Measurements from ENCODE around the gene LRRC3C.
A peak's percentile ranks its signal among the peaks of the same experiment; 100 is the strongest.

The LRRC3C gene

GRCh38 chr17:39973496-39973895 lies 46.0 kb downstream of the LRRC3C start:
- no peaks in the 10 kb centered on the region for H3K36me3 ChIP-seq (ENCODE audit: control insufficient read depth, insufficient read depth, low read length)
- H3K27me3 ChIP-seq (replicated peaks; ENCODE audit: control insufficient read depth, insufficient read depth, low read length, poor library complexity, severe bottlenecking), result no peaks in the 10 kb centered on the region
- no peak for DNase-seq
- no peaks in the 10 kb centered on the region for H3K9me3 ChIP-seq (ENCODE audit: control insufficient read depth, low read length)
- H3K4me1 ChIP-seq (ENCODE audit: control insufficient read depth, insufficient read depth, low read length, poor library complexity, severe bottlenecking), result no peaks in the 10 kb centered on the region
- H3K27ac ChIP-seq (ENCODE audit: insufficient read depth, low read length, poor library complexity, severe bottlenecking), result no peak overlapping the region
- H3K4me3 ChIP-seq (ENCODE audit: insufficient read depth, low read depth, low read length, poor library complexity, severe bottlenecking), result no peak overlapping the region

DNA sequence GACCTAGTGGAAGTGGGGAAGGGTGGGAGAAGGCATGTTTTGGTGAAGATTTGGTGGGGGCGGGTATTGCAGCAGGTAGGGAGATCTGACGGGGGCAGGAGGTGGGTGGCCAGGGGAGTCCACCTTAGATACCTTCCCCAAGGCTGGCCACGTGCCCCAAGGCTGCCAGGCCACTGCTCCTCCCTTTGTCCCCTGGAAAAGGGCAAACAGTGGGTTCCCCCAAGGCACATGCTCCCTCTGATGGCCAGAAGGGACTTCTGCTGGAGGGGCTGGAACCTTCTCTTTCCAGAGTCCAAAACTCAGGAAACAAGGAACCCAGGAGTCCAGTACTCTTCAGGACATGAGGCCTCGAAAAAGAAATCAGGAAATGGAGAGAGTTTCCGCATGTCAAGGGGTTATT lies 46.9 kb downstream of the LRRC3C start:
- no peak overlapping the region for H3K27ac ChIP-seq (ENCODE audit: insufficient read depth, low read length, poor library complexity, severe bottlenecking)
- no peaks in the 10 kb centered on the region for H3K27me3 ChIP-seq (replicated peaks; ENCODE audit: control insufficient read depth, insufficient read depth, low read length, poor library complexity, severe bottlenecking)
- no peaks in the 10 kb centered on the region for H3K36me3 ChIP-seq (ENCODE audit: control insufficient read depth, insufficient read depth, low read length)
- no peak for DNase-seq
- peaks cover under 1% of the 10 kb centered on the region for H3K4me1 ChIP-seq (ENCODE audit: control insufficient read depth, insufficient read depth, low read length, poor library complexity, severe bottlenecking)
- H3K9me3 ChIP-seq (ENCODE audit: control insufficient read depth, low read length), result no peaks in the 10 kb centered on the region
- H3K4me3 ChIP-seq (ENCODE audit: insufficient read depth, low read depth, low read length, poor library complexity, severe bottlenecking), result no peak overlapping the region

GRCh38 chr17:39975801-39976200 lies 48.3 kb downstream of the LRRC3C start:
- no peaks in the 10 kb centered on the region for H3K27me3 ChIP-seq (replicated peaks; ENCODE audit: control insufficient read depth, insufficient read depth, low read length, poor library complexity, severe bottlenecking)
- no peak for DNase-seq
- H3K9me3 ChIP-seq (ENCODE audit: control insufficient read depth, low read length), result no peaks in the 10 kb centered on the region
- peaks cover 8% of the 10 kb centered on the region for H3K4me1 ChIP-seq (ENCODE audit: control insufficient read depth, insufficient read depth, low read length, poor library complexity, severe bottlenecking)
- H3K4me3 ChIP-seq (ENCODE audit: insufficient read depth, low read depth, low read length, poor library complexity, severe bottlenecking), result no peak overlapping the region
- H3K36me3 ChIP-seq (ENCODE audit: control insufficient read depth, insufficient read depth, low read length), result no peaks in the 10 kb centered on the region
- no peak overlapping the region for H3K27ac ChIP-seq (ENCODE audit: insufficient read depth, low read length, poor library complexity, severe bottlenecking)

DNA sequence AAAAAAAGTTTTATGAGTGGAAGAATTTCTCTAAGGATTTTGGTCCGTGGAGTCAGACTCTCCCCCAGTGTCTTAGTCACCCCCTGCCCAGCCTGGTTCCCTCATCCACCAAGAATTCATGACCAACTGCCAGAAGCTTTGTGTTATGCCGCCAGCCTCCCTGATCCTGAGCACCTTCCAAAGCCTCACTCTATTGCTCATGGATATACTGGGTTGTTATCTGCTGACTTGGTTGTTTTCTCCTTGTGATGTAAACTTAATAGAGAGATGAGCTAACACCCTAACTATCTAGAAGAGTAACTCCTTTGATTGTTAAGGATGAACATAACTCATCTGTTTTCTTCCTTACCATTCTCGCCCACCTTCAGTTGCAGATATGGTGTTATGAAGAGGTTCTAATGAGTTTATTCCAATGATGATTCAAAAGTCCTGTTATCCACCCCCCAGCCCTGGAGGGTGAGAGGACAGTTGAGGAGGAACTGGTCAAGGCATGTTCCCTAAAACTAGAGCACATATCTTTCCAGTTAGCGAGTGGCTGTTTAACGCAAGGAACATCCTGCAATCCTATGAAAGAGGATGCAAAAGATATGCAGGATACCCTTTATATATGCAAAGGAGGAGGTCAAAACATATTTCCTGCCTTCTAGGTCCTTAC lies 51.6 kb downstream of the LRRC3C start:
- H3K27ac ChIP-seq (ENCODE audit: insufficient read depth, low read length, poor library complexity, severe bottlenecking), result no peak overlapping the region
- DNase-seq, result no peak

DNA sequence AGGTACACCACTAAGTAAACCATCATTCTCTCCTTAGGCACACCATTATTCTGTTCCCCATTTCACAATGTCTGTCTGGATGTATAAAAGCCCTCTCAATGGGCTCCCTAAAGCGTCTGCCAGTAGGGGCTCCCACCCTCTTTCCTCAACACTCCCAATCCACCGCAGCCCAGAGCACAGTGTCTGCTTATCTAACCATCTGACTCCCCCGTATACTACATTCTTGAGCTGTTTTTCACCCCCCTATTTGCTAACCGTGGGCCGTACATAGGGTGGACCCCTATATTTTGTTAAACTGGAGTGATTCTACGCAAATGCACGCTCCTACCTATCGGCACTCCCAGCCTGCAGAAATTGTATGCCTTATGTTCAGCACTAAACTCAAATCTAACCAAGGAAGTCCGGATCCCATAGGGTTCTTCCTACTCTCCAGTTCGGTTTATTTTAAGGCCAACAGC lies 52.4 kb downstream of the LRRC3C start:
- DNase-seq, result peak in 1 of 3 donors; percentile 7
- H3K4me1 ChIP-seq (ENCODE audit: control insufficient read depth, insufficient read depth, low read length, poor library complexity, severe bottlenecking), result peaks cover 16% of the 10 kb centered on the region
- no peaks in the 10 kb centered on the region for H3K27me3 ChIP-seq (replicated peaks; ENCODE audit: control insufficient read depth, insufficient read depth, low read length, poor library complexity, severe bottlenecking)
- peaks cover 12% of the 10 kb centered on the region for H3K36me3 ChIP-seq (ENCODE audit: control insufficient read depth, insufficient read depth, low read length)
- no peaks in the 10 kb centered on the region for H3K9me3 ChIP-seq (ENCODE audit: control insufficient read depth, low read length)
- peak overlapping the region; percentile 51 for H3K4me3 ChIP-seq (ENCODE audit: insufficient read depth, low read depth, low read length, poor library complexity, severe bottlenecking)
- H3K27ac ChIP-seq (ENCODE audit: insufficient read depth, low read length, poor library complexity, severe bottlenecking), result peak overlapping the region; percentile 64

More for the DNA sequence above, 51.6 kb downstream of the LRRC3C start:
- Histone ChIP-seq H3K4me1 (ENCODE audit: control insufficient read depth, insufficient read depth, low read length, poor library complexity, severe bottlenecking) (peaks cover 16% of the 10 kb centered on the region), H3K4me3 (ENCODE audit: insufficient read depth, low read depth, low read length, poor library complexity, severe bottlenecking) (peak overlapping the region; percentile 51), H3K36me3 (ENCODE audit: control insufficient read depth, insufficient read depth, low read length) (peaks cover 4% of the 10 kb centered on the region), H3K27me3 (replicated peaks; ENCODE audit: control insufficient read depth, insufficient read depth, low read length, poor library complexity, severe bottlenecking) (no peaks in the 10 kb centered on the region), H3K9me3 (ENCODE audit: control insufficient read depth, low read length) (no peaks in the 10 kb centered on the region)

GRCh38 chr17:39980351-39981206 lies 53.0 kb downstream of the LRRC3C start, which contains the start of gene PSMD3:
Gene PSMD3, plus strand, starts transcription at chr17:39980807. Its CDS starts 164 bp downstream, at chr17:39980971.
- peak within 1 kb of the TSS; percentile 71 for H3K4me3 ChIP-seq (ENCODE audit: insufficient read depth, low read depth, low read length, poor library complexity, severe bottlenecking)

DNA sequence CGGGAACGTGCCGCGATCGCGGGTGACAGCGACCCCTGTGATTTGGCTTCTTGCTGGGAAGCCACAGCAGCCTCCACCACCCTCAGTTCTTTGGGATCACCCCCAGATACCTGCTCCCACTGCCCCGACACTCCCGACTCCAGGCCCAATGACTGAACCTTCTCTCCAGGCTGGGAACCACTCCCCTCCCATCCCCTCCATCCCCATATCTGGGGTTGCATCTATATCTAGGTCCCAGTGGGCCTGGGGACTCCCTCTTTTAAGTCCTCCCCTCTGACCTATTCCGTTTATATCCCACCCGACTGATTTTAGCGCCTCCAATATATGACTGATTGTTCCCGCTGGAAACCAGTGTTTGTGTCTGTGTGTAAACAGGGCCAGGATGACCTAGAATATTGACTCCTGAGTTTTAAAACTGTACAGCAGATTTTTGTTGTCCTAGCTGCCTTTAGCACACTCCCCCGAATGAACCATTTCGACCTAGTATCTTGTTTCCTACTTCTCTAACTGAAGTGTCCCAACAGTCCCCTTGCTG lies 53.7 kb downstream of the LRRC3C start:
- DNase-seq, result no peak

More at GRCh38 chr17:39980351-39981206, 53.0 kb downstream of the LRRC3C start, which contains the start of gene PSMD3:
- peaks cover 19% of the 10 kb centered on the region for H3K36me3 ChIP-seq (ENCODE audit: control insufficient read depth, insufficient read depth, low read length)
- H3K27ac ChIP-seq (ENCODE audit: insufficient read depth, low read length, poor library complexity, severe bottlenecking), result peak within 1 kb of the TSS; percentile 90
- no peaks in the 10 kb centered on the region for H3K27me3 ChIP-seq (replicated peaks; ENCODE audit: control insufficient read depth, insufficient read depth, low read length, poor library complexity, severe bottlenecking)
- no peaks in the 10 kb centered on the region for H3K9me3 ChIP-seq (ENCODE audit: control insufficient read depth, low read length)
- peak; percentile 94 to 98 (median 97) for DNase-seq
- peaks cover 16% of the 10 kb centered on the region for H3K4me1 ChIP-seq (ENCODE audit: control insufficient read depth, insufficient read depth, low read length, poor library complexity, severe bottlenecking)

DNA sequence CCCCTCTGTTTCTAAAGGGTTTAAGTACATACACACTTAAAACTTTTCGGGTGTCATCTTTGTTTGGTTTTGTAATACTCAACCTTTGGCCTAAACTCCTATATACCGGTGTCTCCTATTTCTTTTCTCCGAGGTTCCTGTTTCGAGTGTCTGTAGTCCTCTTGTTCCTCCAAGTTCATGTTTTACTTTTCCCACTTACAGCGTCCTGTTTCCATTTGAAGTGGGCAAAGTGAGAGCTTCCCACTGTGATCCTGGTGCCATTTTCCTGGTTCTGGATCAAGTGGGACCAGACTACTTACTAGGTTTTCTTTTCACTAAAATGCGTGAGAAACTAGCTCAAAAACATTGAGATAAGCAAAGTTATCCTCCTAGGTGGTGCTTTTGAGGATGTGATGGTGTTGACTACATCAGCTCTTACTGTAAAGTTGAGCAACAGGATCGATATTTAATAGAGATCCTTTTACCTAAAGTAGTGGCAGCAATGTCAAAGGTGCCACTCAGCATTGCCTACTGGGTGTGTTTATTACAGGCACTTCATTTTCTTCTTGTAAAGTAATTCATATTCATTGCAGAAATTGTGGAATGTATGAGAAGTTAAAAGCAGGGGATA lies 54.3 kb downstream of the LRRC3C start:
- peak overlapping the region; percentile 90 for H3K27ac ChIP-seq (ENCODE audit: insufficient read depth, low read length, poor library complexity, severe bottlenecking)
- peaks cover 32% of the 10 kb centered on the region for H3K36me3 ChIP-seq (ENCODE audit: control insufficient read depth, insufficient read depth, low read length)
- no peaks in the 10 kb centered on the region for H3K27me3 ChIP-seq (replicated peaks; ENCODE audit: control insufficient read depth, insufficient read depth, low read length, poor library complexity, severe bottlenecking)
- no peak for DNase-seq
- H3K4me3 ChIP-seq (ENCODE audit: insufficient read depth, low read depth, low read length, poor library complexity, severe bottlenecking), result peak overlapping the region; percentile 71
- H3K9me3 ChIP-seq (ENCODE audit: control insufficient read depth, low read length), result no peaks in the 10 kb centered on the region
- H3K4me1 ChIP-seq (ENCODE audit: control insufficient read depth, insufficient read depth, low read length, poor library complexity, severe bottlenecking), result peaks cover 16% of the 10 kb centered on the region

More for the DNA sequence above, 53.7 kb downstream of the LRRC3C start:
- no peaks in the 10 kb centered on the region for H3K27me3 ChIP-seq (replicated peaks; ENCODE audit: control insufficient read depth, insufficient read depth, low read length, poor library complexity, severe bottlenecking)
- H3K27ac ChIP-seq (ENCODE audit: insufficient read depth, low read length, poor library complexity, severe bottlenecking), result peak overlapping the region; percentile 90
- H3K36me3 ChIP-seq (ENCODE audit: control insufficient read depth, insufficient read depth, low read length), result peaks cover 26% of the 10 kb centered on the region
- H3K4me3 ChIP-seq (ENCODE audit: insufficient read depth, low read depth, low read length, poor library complexity, severe bottlenecking), result peak overlapping the region; percentile 71
- H3K4me1 ChIP-seq (ENCODE audit: control insufficient read depth, insufficient read depth, low read length, poor library complexity, severe bottlenecking), result peaks cover 16% of the 10 kb centered on the region
- H3K9me3 ChIP-seq (ENCODE audit: control insufficient read depth, low read length), result no peaks in the 10 kb centered on the region

GRCh38 chr17:39988206-39988810 lies 60.8 kb downstream of the LRRC3C start:
- Histone ChIP-seq H3K4me1 (ENCODE audit: control insufficient read depth, insufficient read depth, low read length, poor library complexity, severe bottlenecking) (no peaks in the 10 kb centered on the region), H3K27me3 (replicated peaks; ENCODE audit: control insufficient read depth, insufficient read depth, low read length, poor library complexity, severe bottlenecking) (no peaks in the 10 kb centered on the region), H3K9me3 (ENCODE audit: control insufficient read depth, low read length) (no peaks in the 10 kb centered on the region), H3K4me3 (ENCODE audit: insufficient read depth, low read depth, low read length, poor library complexity, severe bottlenecking) (no peak overlapping the region), H3K27ac (ENCODE audit: insufficient read depth, low read length, poor library complexity, severe bottlenecking) (no peak overlapping the region), H3K36me3 (ENCODE audit: control insufficient read depth, insufficient read depth, low read length) (peaks cover 94% of the 10 kb centered on the region)
- no peak for DNase-seq
